Retinal pigment epithelial cell (primary cell): Measurements from ENCODE around the gene GMDS.

ENCODE experiments used
- DNase-seq: peaks from one replicate; pipeline ENCODE4 v3.0.0-alpha.2; 2010; ENCODE audit warnings: low read depth
- H3K4me3 ChIP-seq: 2 replicates; pipeline ENCODE4 v1.5.1; 2011; ENCODE audit warnings: mild to moderate bottlenecking, low read length, control low read depth, moderate library complexity
- CTCF ChIP-seq: conservative IDR thresholded peaks from 2 replicates; pipeline ENCODE4 v1.5.1; 2011; ENCODE audit warnings: low read depth, low read length, control low read depth, inconsistent platforms

GMDS gene

GRCh38 chr6:2188397-2188796, 57.0 kb downstream of the GMDS start:
- no peak overlapping the region for H3K4me3 ChIP-seq
- TF ChIP-seq CTCF = no peak
- no peak for DNase-seq

DNA sequence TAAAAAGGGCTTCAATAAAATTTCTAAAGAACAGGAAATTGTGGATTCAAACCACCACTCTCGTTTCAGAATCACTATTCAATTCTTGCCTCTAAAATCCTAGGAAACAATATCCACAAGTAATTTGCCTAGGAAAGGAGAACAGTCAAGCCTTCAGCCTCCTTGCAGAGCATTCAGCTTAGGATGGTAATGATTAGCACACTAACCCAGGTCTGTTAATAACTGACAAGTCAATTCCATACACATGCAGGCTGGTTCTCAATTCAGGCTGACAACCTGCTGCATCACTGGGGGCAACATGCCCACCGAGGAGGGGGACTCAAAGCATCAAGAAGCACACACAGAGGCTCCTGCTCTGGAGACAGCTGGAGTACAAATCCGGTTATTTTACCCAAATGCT, 57.6 kb downstream of the GMDS start:
- DNase-seq = no peak
- TF ChIP-seq CTCF = no peak
- no peak overlapping the region for H3K4me3 ChIP-seq

DNA sequence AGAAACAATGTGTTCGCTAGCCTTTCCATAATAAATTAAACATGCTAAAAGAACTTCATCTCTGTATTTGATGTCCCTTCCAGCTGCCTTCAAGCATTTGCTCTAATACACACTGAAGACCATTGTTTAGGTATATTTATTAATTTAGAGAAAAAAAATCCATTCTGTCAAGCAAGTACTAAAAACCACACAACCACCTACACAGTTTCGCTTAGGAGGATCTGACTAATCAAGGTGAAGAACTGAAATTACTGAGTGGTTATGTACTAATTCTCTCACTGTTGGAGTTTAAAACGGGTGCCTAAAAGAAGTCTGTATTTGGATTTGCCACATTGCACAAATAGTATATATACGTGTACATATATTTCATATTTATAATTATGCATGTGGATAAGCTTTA, 58.9 kb downstream of the GMDS start:
- no peak for TF ChIP-seq CTCF
- no peak overlapping the region for H3K4me3 ChIP-seq
- no peak for DNase-seq

GRCh38 chr6:2185466-2185865, 59.9 kb downstream of the GMDS start:
- no peak overlapping the region for H3K4me3 ChIP-seq
- no peak for TF ChIP-seq CTCF

GRCh38 chr6:2184700-2185455, 60.5 kb downstream of the GMDS start:
- no peak for TF ChIP-seq CTCF
- no peak overlapping the region for H3K4me3 ChIP-seq
- no peak for DNase-seq

More at GRCh38 chr6:2185466-2185865, 59.9 kb downstream of the GMDS start:
- no peak for DNase-seq

- no peak for TF ChIP-seq CTCF
- no peak for DNase-seq
- no peak overlapping the region for H3K4me3 ChIP-seq
Observed at GRCh38 chr6:2183752-2184151, 61.7 kb downstream of the GMDS start.

- H3K4me3 ChIP-seq = no peak overlapping the region
- DNase-seq = no peak
- TF ChIP-seq CTCF = no peak
Observed at GRCh38 chr6:2183246-2183645, 62.2 kb downstream of the GMDS start.
